Osteocyte (in vitro differentiated cells): ENCODE results near the gene ARL5C. TPM values are rescaled to one million over a fixed set of nuclear protein-coding genes. Genes with fewer than 3 reads are reported as not detected.

Experiments used
- DNase-seq: peaks from one replicate; pipeline ENCODE4 v3.0.0; 2021; ENCODE audit warnings: mixed read lengths; ENCODE audit not compliant: unreplicated experiment; ENCODE audit errors: extremely low spot score
- H3K27ac Mint-ChIP-seq: one replicate; pipeline ENCODE4 v1.8.0; 2021; ENCODE audit warnings: mild to moderate bottlenecking, mixed read lengths; ENCODE audit not compliant: unreplicated experiment
- H3K27me3 Mint-ChIP-seq: one replicate; pipeline ENCODE4 v1.8.0; 2021; ENCODE audit warnings: mixed read lengths; ENCODE audit not compliant: unreplicated experiment
- H3K36me3 Mint-ChIP-seq: one replicate; pipeline ENCODE4 v1.8.0; 2021; ENCODE audit warnings: mixed read lengths; ENCODE audit not compliant: unreplicated experiment
- H3K4me1 Mint-ChIP-seq: one replicate; pipeline ENCODE4 v1.8.0; 2021; ENCODE audit warnings: mixed read lengths; ENCODE audit not compliant: unreplicated experiment
- H3K4me3 Mint-ChIP-seq: one replicate; pipeline ENCODE4 v1.8.0; 2021; ENCODE audit warnings: mild to moderate bottlenecking, moderate library complexity, mixed read lengths; ENCODE audit not compliant: unreplicated experiment
- H3K9me3 Mint-ChIP-seq: one replicate; pipeline ENCODE4 v1.8.0; 2021; ENCODE audit warnings: mixed read lengths; ENCODE audit not compliant: unreplicated experiment
- total RNA-seq: library from RNA; stranded (reverse); gene quantifications from 2 replicates; pipeline ENCODE4 v1.2.1, GENCODE V29; 2021
- TF ChIP-seq, protein P1 (sequence below): fragments of 200-600 bp; sonication (generic); IDR thresholded peaks from 2 replicates; pipeline ENCODE4 v1.5.0; 2021; ENCODE audit warnings: antibody characterized with exemption, mild to moderate bottlenecking, moderate library complexity

ARL5C gene
- total RNA-seq, 1 donor from 2014 or later: not detected

DNA sequence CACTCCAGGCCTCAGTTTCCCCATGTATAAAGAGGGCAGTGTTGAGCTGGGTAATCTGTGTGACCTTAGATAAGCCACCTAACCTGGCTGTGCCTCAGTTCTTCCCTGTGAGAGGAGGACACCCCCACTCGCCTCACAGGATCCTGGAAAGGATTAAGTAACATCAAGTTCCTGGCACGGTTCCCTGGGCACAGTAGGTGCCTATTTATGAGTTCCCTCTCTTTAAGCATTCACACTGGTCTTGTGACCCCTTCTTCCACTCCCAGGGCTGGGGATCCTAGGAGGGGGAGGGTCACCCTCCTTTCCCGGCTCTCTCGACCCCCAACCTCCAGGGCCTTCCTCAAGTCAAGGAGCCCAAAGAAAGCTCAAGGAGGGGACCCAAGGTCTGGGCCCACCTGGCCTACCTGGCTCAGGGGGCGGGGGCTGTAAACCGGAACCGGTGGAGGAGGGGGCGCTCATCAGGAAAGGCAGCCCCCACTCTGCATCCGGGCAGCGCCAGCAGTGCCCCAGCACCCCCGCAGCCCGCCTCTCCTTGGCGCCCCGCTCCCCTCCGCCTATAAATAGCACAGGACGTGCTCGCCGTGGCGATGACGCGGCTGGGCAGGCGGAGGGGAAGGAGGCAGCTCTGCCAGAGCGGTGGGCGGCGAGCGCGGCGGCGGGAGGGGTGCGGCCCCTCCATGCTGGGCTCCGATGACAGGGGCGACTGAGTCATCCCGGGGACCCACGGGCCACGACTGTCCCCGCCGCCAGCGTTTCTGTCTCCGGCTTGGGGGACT lies 43.5 kb upstream of the ARL5C start:
- Mint-ChIP-seq H3K27ac (no peak overlapping the region), H3K9me3 (no peaks in the 10 kb centered on the region), H3K4me3 (peak overlapping the region; percentile 38), H3K4me1 (peaks cover 25% of the 10 kb centered on the region), H3K27me3 (no peaks in the 10 kb centered on the region), H3K36me3 (peaks cover 5% of the 10 kb centered on the region)
- no peak for DNase-seq
- TF ChIP-seq, protein P1, sequence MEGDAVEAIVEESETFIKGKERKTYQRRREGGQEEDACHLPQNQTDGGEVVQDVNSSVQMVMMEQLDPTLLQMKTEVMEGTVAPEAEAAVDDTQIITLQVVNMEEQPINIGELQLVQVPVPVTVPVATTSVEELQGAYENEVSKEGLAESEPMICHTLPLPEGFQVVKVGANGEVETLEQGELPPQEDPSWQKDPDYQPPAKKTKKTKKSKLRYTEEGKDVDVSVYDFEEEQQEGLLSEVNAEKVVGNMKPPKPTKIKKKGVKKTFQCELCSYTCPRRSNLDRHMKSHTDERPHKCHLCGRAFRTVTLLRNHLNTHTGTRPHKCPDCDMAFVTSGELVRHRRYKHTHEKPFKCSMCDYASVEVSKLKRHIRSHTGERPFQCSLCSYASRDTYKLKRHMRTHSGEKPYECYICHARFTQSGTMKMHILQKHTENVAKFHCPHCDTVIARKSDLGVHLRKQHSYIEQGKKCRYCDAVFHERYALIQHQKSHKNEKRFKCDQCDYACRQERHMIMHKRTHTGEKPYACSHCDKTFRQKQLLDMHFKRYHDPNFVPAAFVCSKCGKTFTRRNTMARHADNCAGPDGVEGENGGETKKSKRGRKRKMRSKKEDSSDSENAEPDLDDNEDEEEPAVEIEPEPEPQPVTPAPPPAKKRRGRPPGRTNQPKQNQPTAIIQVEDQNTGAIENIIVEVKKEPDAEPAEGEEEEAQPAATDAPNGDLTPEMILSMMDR: no peak

DNA sequence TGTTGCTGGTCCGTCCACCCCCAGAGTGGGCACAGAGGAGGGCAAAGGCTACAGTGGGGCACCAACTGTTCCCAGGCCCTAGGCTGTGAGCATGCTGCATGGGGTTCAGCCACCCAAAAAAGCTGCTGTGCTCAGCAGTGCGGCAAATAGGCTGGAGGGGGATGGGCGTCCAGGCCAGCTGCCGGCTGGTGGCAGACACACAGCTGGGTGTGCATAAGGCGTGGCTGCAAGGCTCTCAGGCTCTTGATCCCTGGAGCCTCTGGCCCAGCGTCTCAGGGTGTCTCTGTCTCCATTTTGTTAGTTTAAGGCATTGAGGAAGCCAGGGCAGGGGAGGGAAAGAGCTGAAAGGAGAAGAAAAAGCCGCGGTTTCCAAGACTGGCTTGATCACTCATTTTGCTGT lies 42.9 kb upstream of the ARL5C start:
- DNase-seq: no peak
- Mint-ChIP-seq H3K36me3 (peaks cover 11% of the 10 kb centered on the region), H3K4me3 (peak overlapping the region; percentile 12), H3K27me3 (no peaks in the 10 kb centered on the region), H3K4me1 (peaks cover 24% of the 10 kb centered on the region), H3K27ac (no peak overlapping the region), H3K9me3 (no peaks in the 10 kb centered on the region)
- TF ChIP-seq, protein P1: no peak

DNA sequence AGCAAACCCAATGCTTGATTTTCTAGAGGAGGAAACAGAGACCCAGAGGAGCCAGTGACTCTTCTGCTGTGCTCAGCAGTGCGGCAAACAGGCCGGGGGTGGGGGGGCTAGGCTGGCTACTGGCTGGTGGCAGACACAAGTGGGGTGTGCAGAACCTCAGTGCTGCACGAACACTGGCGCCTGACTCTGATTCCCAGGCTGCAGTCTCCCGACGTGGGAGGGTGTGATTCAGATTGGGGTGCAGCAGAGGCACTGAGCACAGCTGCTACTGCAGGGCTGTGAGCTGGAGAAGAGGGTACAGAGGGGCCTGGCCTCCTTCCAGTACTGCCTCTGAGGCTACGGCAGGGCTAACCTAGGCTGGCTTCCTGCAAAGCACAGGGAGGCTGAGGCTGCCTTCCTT lies 42.2 kb upstream of the ARL5C start:
- H3K27ac Mint-ChIP-seq: no peak overlapping the region
- peaks cover 21% of the 10 kb centered on the region for H3K4me1 Mint-ChIP-seq
- H3K9me3 Mint-ChIP-seq: no peaks in the 10 kb centered on the region
- no peak overlapping the region for H3K4me3 Mint-ChIP-seq
- DNase-seq: no peak
- no peaks in the 10 kb centered on the region for H3K27me3 Mint-ChIP-seq
- TF ChIP-seq, protein P1: no peak
- peaks cover 15% of the 10 kb centered on the region for H3K36me3 Mint-ChIP-seq

DNA sequence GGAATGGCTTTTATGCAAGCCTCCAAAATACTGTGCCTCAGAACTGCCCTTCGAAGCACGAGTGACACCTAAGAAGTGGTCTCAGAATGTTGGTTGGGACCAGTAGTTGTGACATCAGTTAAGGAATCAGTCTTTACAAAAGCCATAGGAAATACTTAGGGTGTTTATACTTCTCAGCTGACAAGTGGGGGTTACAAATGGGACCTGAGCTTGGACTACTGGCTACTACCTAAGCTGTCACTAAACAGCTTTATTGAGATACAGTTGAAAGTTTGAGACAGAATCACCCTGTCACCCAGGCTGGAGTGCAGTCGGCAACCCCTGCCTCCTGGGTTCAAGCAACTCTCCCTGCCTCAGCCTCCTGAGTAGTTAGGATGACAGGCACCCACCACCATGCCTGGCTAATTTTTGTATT lies 39.2 kb upstream of the ARL5C start:
- no peak for DNase-seq
- Mint-ChIP-seq H3K27me3 (no peaks in the 10 kb centered on the region), H3K36me3 (peaks cover 28% of the 10 kb centered on the region), H3K9me3 (no peaks in the 10 kb centered on the region), H3K27ac (no peak overlapping the region), H3K4me3 (no peak overlapping the region), H3K4me1 (peaks cover 39% of the 10 kb centered on the region)
- TF ChIP-seq, protein P1: no peak

DNA sequence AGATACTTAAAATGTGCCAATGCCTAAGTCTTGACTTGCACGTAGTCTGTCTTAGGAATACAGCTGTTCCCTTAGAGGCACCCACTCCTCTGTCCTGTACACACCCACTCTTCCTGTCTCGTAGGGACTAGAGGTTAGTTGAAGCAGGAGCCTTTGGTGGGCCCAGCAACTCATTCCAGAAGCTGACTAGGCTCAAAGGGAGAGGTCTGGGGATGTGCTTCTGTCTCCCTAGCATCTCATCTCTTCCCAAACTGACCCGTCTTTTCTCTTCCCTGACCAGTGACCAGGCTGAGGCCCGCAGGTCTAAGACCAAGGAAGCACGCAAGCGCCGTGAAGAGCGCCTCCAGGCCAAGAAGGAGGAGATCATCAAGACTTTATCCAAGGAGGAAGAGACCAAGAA lies 38.3 kb upstream of the ARL5C start:
- no peak overlapping the region for H3K4me3 Mint-ChIP-seq
- H3K36me3 Mint-ChIP-seq: peaks cover 28% of the 10 kb centered on the region
- TF ChIP-seq, protein P1: no peak
- no peaks in the 10 kb centered on the region for H3K9me3 Mint-ChIP-seq
- no peaks in the 10 kb centered on the region for H3K27me3 Mint-ChIP-seq
- peaks cover 43% of the 10 kb centered on the region for H3K4me1 Mint-ChIP-seq
- DNase-seq: no peak
- H3K27ac Mint-ChIP-seq: no peak overlapping the region
